Testis (tissue), 3 donors: ENCODE results near the gene ZFYVE27. TPM values are rescaled to one million over a fixed set of nuclear protein-coding genes. Genes with fewer than 3 reads are reported as not detected.

Experiments
- DNase-seq: peaks from one replicate; pipeline ENCODE4 v3.0.0-alpha.2; 2019
- H3K27ac ChIP-seq, 2 donors: fragments of 200-600 bp; sonication (generic); one replicate each; pipeline ENCODE4 v1.5.1; 2019
- H3K27me3 ChIP-seq: fragments of 200-600 bp; sonication (generic); one replicate; pipeline ENCODE4 v1.5.1; 2019
- H3K36me3 ChIP-seq: fragments of 200-600 bp; sonication (generic); one replicate; pipeline ENCODE4 v1.5.1; 2017; ENCODE audit warnings: low read depth; ENCODE audit errors: missing control alignments
- H3K4me1 ChIP-seq: fragments of 200-600 bp; sonication (generic); one replicate; pipeline ENCODE4 v1.5.1; 2019
- H3K4me3 ChIP-seq, 2 donors: fragments of 200-600 bp; sonication (generic); one replicate each; pipeline ENCODE4 v1.5.1; 2017 to 2019
- H3K9me3 ChIP-seq: fragments of 200-600 bp; sonication (generic); one replicate; pipeline ENCODE4 v1.5.1; 2017
- POLR2A ChIP-seq: fragments of 450-650 bp; IDR thresholded peaks from one replicate; pipeline ENCODE4 v1.6.1; 2017; ENCODE audit warnings: antibody characterized with exemption, mild to moderate bottlenecking, moderate library complexity
- WGBS, 2 donors: methylation state at CpG; one replicate each; pipeline ENCODE4 v1.1.5; 2018; 5-methylcytosine and 5-hydroxymethylcytosine counted together
- intact Hi-C: fragments of 100-400 bp; cut with DNase I; formaldehyde crosslinking; loops from one replicate; pipeline ENCODE4 v1.15.1; 2023; ENCODE audit warnings: low total_unique reads
- polyA plus RNA-seq: library from polyadenylated mRNA; stranded (reverse); fragments of 350-450 nt; fragmentation: Illumina TruSeq; extraction: RNeasy Lipid Tissue Mini Kit (QIAGEN cat#74804); gene quantifications from one replicate; pipeline ENCODE4 v1.2.3, GENCODE V29; 2014; ENCODE audit warnings: low read depth, low replicate concordance; ENCODE audit not compliant: insufficient read depth
- total RNA-seq, 2 donors: library from RNA; depleted of rRNA; stranded (reverse); fragments of >200 nt; gene quantifications; one replicate each; pipeline ENCODE4 v1.2.3, GENCODE V29; 2016
- TF ChIP-seq, protein P1 (sequence below), 3 experiments: fragments of 450-650 bp in 2 of 3; fragments of 200-600 bp in 1 of 3; sonication (generic) in 1 of 3; IDR thresholded peaks; one replicate each; pipeline ENCODE4 v1.5.1; 2016 to 2019; ENCODE audit warnings: antibody characterized with exemption in 3 of 3, mild to moderate bottlenecking in 2 of 3, moderate library complexity in 1 of 3

Gene ZFYVE27
- total and polyA plus RNA-seq, 3 donors from 2014 or later, result 38.4 to 66.4 (median 64.8) TPM

DNA sequence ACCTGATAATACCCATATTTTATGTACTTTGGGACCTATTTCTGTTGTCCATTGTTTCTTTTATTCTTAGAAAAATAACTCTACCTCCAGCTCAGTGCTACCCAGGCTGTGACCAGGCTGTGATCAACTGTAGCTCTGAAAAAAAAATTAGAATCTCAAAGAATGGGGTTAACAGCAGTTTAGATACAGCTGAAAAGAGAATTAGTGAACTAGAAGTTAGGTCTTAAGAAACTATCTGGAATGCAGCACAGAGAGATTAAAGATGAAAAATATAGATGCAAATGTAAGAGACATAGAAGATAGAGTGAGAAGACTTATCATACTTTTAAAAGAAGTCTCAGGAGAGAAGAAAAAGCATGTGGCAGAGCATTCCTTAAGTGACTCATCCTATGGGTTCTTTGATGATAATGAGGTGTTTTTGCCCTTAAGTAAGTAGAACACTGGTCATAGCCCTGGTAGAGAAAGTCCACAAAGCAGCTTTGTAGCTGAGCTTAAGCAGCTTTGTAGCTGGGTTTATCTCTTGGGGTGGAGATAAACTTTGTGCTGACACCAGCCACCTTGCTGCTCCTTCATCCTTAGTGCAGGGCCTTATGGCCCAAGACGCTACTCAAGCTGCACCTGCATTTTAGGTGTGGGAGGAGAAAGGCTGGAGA, 62.2 kb downstream of the ZFYVE27 start:
- Histone ChIP-seq H3K27me3 (no peaks in the 10 kb centered on the region), H3K36me3 (no peaks in the 10 kb centered on the region), H3K4me1 (peaks cover 7% of the 10 kb centered on the region), H3K9me3 (no peaks in the 10 kb centered on the region), H3K27ac (no peak overlapping the region), H3K4me3 (no peak overlapping the region)
- DNase-seq, result no peak
- 89 to 90% methylated on average over 1 of the region's 1 CpG for WGBS, 2 donors
- TF ChIP-seq, protein P1, sequence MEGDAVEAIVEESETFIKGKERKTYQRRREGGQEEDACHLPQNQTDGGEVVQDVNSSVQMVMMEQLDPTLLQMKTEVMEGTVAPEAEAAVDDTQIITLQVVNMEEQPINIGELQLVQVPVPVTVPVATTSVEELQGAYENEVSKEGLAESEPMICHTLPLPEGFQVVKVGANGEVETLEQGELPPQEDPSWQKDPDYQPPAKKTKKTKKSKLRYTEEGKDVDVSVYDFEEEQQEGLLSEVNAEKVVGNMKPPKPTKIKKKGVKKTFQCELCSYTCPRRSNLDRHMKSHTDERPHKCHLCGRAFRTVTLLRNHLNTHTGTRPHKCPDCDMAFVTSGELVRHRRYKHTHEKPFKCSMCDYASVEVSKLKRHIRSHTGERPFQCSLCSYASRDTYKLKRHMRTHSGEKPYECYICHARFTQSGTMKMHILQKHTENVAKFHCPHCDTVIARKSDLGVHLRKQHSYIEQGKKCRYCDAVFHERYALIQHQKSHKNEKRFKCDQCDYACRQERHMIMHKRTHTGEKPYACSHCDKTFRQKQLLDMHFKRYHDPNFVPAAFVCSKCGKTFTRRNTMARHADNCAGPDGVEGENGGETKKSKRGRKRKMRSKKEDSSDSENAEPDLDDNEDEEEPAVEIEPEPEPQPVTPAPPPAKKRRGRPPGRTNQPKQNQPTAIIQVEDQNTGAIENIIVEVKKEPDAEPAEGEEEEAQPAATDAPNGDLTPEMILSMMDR (IDR thresholded peaks at IDR 0.05), result no peak
- no peak for TF ChIP-seq POLR2A
- intact Hi-C loops, result no loop called here

DNA sequence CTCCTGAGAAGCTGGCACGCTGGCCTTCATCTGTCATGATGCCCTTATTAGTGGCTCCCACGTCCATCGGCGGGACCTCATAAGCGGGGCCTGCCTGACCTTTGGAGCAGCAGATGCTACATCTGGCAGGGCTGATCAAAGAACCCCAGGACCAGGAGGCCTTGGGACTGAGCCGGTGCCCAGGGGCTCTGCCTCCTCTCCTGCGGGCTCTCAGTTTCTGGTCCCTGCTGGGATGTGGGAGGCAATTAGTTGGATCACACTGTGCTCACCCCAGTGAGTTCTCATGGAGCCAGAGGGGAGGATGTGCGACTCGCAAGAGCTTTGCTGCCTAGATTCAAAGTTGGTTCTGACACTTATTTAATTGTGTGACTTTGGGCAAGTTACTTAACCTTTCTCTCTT, 63.5 kb downstream of the ZFYVE27 start:
- TF ChIP-seq POLR2A, result no peak
- TF ChIP-seq, protein P1 (IDR thresholded peaks at IDR 0.05), result no peak
- Histone ChIP-seq H3K4me1 (peaks cover 7% of the 10 kb centered on the region), H3K27me3 (no peaks in the 10 kb centered on the region), H3K4me3 (no peak overlapping the region), H3K36me3 (no peaks in the 10 kb centered on the region), H3K9me3 (no peaks in the 10 kb centered on the region), H3K27ac (no peak overlapping the region)
- DNase-seq, result no peak
- 43 to 44% methylated on average over 6 to 9 of the region's 9 CpGs for WGBS, 2 donors
- intact Hi-C loops, result no loop called here

DNA sequence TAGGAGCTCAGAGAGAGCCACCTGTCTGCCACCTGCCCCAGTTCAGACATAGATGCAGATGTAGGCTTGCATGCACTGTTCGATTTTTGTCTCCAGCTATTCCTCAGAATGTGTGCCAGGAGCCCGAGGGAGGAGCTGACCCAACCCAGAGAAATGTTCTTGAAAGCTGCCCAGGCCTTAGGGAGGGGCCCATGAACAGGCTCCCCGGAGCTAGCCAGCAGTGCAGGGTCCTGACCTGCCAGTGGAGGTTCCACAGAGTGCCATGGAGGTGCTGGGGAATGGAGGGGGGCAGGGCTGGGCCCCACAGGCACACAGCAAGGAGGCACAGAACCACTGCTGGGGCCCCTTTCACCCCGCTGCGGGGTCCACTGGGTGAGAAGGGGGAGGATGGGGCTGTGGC, 64.5 kb downstream of the ZFYVE27 start:
- no peaks in the 10 kb centered on the region for H3K27me3 ChIP-seq
- no peak for TF ChIP-seq POLR2A
- TF ChIP-seq, protein P1 (IDR thresholded peaks at IDR 0.05), result no peak
- no peaks in the 10 kb centered on the region for H3K36me3 ChIP-seq
- peaks cover 7% of the 10 kb centered on the region for H3K4me1 ChIP-seq
- no peak overlapping the region for H3K4me3 ChIP-seq
- whole genome bisulfite sequencing, 2 donors, result 52 to 87% methylated on average over 3 to 5 of the region's 5 CpGs
- intact Hi-C loops, result no loop called here
- no peaks in the 10 kb centered on the region for H3K9me3 ChIP-seq
- no peak for DNase-seq
- H3K27ac ChIP-seq, result no peak overlapping the region

DNA sequence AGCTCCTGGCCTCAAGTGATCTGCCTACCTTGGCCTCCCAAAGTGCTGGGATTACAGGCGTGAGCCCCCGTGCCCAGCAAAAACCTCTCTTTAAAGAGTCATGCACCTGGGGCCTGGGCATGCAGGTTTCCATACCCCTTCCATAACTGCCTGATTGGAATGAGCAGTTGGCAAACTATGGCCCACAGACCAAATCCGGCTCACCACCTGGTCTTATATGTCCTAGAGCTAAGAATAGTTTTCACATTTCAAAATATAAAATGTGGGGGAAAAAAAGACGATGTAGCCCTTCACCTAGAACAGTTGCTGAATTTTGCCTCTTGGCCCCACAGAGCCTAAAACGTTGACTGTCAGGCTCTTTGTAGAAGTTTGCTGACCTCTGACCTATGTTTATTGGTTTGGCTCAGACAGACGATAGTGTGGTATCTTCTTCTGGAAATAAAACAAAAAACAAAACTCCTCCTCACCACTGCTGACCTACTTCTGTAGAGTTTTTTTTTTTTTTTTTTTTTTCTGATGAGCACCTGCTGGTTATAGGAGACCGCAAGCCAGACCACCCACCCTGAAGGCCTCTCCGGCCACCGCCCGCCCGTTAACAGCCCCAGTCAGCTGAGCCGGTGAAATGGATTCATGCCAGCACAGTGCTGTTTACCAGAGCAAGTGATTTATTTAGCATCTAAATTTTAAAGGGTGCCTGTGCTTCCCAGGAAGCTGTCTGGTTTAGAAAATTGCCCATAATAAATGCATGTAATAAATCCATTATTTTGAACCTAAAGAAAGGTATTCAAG, 68.4 kb downstream of the ZFYVE27 start:
- H3K4me3 ChIP-seq, result no peak overlapping the region
- 49 to 62% methylated on average over 12 of the region's 12 CpGs for WGBS, 2 donors
- peak; percentile 72 for DNase-seq

More for the DNA sequence above, 68.4 kb downstream of the ZFYVE27 start:
- TF ChIP-seq, protein P1 (IDR thresholded peaks at IDR 0.05), result no peak
- TF ChIP-seq POLR2A, result no peak
- intact Hi-C loops, result no loop called here
- H3K4me1 ChIP-seq, result peaks cover 7% of the 10 kb centered on the region
- H3K27me3 ChIP-seq, result no peaks in the 10 kb centered on the region
- H3K36me3 ChIP-seq, result no peaks in the 10 kb centered on the region
- no peaks in the 10 kb centered on the region for H3K9me3 ChIP-seq
- H3K27ac ChIP-seq, result no peak overlapping the region
